Measurements from ENCODE around the gene MCC.
"Not testable (repeated sequence)": the region's sequence is repeated elsewhere in the genome, so short reads cannot be mapped to it uniquely, and the experiment has no call there.

Gene MCC

DNA sequence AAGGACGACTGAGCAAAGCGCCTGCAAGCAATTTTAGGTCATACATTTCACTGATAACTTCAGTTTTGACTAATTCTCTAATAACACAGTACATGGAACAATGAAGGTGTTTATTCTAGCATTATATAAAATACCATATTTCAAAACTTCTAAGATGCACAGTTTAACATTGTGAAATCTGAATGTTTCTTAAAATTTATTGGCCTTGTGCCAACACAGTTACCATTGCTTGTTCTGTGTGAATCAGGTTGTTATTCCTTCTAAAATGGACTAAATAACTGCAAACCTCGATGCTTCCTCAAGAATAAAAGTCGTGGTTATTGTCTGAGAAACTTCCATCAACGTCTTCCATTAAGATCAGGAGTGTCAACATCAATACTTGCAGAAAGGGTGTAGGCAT lies 8.0 kb downstream of the MCC start:
- TF ChIP-seq, protein P1, sequence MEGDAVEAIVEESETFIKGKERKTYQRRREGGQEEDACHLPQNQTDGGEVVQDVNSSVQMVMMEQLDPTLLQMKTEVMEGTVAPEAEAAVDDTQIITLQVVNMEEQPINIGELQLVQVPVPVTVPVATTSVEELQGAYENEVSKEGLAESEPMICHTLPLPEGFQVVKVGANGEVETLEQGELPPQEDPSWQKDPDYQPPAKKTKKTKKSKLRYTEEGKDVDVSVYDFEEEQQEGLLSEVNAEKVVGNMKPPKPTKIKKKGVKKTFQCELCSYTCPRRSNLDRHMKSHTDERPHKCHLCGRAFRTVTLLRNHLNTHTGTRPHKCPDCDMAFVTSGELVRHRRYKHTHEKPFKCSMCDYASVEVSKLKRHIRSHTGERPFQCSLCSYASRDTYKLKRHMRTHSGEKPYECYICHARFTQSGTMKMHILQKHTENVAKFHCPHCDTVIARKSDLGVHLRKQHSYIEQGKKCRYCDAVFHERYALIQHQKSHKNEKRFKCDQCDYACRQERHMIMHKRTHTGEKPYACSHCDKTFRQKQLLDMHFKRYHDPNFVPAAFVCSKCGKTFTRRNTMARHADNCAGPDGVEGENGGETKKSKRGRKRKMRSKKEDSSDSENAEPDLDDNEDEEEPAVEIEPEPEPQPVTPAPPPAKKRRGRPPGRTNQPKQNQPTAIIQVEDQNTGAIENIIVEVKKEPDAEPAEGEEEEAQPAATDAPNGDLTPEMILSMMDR (conservative IDR thresholded peaks at IDR 0.05; ENCODE audit: control insufficient read depth, insufficient read depth, low read depth, low read length) = no peak

DNA sequence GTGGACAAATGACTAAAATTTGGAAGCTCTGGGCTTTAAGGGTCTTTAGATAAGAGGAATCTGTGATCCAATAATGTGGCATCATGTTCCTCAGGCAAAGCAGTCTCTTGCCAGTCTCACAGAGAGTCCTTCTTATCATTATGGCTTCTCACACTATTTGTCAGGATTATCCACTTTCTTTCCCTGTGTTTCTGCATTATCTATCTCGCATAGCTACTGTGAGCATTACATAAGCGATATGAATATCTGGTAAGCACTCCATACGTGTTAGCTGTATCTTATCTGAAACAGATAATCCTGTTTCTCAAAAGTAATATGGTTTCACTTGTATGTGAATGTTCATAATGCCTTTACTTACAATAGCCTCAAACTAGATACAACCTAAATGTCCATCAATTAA lies 9.6 kb downstream of the MCC start:
- no peak overlapping the region for H3K4me3 ChIP-seq (ENCODE audit: control insufficient read depth, low read depth, low read length)
- no peak for DNase-seq (ENCODE audit: low read depth)
- TF ChIP-seq, protein P1 (conservative IDR thresholded peaks at IDR 0.05; ENCODE audit: control insufficient read depth, insufficient read depth, low read depth, low read length) = no peak

More for the DNA sequence above, 8.0 kb downstream of the MCC start:
- H3K4me3 ChIP-seq (ENCODE audit: control insufficient read depth, low read depth, low read length) = no peak overlapping the region
- peak; percentile 3 for DNase-seq (ENCODE audit: low read depth)

DNA sequence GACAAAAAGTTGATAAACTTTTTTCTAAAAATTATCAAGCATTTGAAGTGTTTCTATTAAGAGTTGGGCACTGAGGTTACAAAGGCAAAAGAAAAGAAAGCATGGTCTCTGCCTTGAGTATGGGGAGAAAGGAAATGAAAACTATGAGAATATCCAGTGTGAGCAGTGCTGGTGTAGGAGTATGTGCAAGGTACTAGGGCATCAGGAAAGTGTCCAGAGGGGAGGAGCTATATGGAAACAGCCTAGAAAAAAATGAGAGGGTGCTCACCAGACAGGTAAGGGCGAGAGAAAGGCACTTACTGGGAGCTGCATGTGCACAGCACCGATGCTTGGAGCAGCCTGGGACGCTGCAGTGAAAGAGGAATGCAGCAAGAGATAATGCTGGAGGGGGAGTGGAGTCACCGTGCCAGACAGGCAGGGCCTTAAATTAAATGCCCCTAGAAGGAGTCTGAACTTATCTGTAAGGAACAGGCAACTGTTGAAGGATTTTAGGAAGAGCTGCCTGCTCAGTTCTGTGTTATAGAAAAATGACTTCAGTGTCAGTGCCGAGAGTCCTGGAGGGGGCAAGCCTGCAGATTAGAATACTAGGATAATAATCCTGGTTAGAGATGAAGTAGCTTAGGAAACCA lies 14.0 kb downstream of the MCC start:
- no peak overlapping the region for H3K4me3 ChIP-seq (ENCODE audit: control insufficient read depth, low read depth, low read length)
- DNase-seq (ENCODE audit: low read depth) = no peak
- TF ChIP-seq, protein P1 (conservative IDR thresholded peaks at IDR 0.05; ENCODE audit: control insufficient read depth, insufficient read depth, low read depth, low read length) = no peak

DNA sequence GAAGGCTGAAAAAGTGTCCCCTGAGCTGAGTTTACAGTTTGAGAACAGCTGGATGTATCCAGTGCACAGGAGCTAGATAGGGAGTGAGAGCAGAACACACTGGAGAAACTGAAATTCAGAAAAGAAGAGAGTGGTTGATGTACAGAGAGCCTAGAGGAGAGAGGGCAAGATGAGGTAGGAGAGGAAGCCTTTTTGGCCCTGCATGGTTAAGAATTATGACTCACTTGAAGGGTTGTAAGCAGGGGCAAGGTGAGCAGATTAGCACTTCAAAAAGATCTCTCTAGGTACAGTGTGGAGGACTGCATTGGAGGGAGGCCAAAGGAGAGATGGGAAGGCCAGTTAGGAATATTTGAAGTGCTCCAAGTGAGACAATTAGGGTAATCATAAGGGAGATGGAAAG lies 25.2 kb downstream of the MCC start:
- no peak overlapping the region for H3K4me3 ChIP-seq (ENCODE audit: control insufficient read depth, low read depth, low read length)
- TF ChIP-seq, protein P1 (conservative IDR thresholded peaks at IDR 0.05; ENCODE audit: control insufficient read depth, insufficient read depth, low read depth, low read length) = no peak
- DNase-seq (ENCODE audit: low read depth) = no peak

DNA sequence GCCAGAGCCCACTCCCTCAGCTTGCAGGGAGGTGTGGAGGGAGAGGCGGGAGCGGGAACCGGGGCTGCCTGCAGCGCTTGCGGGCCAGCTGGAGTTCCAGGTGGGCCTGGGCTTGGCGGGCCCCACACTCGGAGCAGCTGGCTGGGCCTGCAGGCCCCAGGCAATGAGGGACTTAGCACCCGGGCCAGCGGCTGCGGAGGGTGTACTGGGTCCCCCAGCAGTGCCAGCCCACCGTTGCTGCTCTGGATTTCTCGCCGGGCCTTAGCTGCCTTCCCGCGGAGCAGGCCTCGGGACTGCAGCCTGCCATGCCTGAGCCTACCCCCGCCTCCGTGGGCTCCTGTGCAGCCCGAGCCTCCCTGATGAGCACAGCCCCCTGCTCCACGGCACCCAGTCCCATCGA lies 31.1 kb downstream of the MCC start:
- not testable (repeated sequence) for DNase-seq (ENCODE audit: low read depth); H3K4me3 ChIP-seq (ENCODE audit: control insufficient read depth, low read depth, low read length)

DNA sequence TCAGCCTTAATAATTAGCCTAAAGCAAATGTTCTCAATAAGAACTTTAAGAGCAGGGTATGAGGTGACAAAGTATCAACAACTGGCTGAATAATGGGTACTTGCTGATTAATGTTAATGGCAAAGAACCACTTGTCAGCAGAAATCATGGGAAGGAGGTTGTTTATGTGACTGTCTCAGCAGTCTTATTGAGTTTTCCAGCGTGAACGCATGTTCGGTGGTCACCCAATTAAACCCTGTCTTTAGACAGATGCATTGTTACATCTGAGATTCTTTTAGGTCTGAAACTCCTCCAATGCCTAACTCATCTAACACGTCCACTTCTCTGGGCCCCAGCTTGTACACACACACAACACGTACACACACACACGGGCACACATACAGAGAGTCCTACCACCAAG lies 35.3 kb downstream of the MCC start:
- no peak for DNase-seq (ENCODE audit: low read depth)
- TF ChIP-seq, protein P1 (conservative IDR thresholded peaks at IDR 0.05; ENCODE audit: control insufficient read depth, insufficient read depth, low read depth, low read length) = no peak
- H3K4me3 ChIP-seq (ENCODE audit: control insufficient read depth, low read depth, low read length) = no peak overlapping the region

DNA sequence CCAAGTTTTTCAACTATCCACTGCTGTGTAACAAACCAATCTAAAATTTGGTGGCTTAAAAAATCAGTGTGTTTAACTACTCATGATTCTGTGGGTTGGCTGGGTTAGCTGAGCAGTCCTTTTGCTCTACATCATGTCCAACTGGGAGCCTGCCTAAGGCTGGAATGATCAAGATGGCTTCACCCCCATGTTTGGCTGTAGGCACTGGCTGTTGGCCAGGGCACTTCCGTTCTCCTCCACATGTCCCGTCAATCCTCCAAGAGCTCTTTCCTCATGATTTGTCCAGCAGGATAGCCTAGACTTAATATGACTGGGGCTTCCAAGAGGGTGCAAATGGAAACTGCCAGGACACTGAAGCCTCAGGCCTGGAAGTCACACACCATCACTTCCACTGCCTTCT lies 36.5 kb downstream of the MCC start:
- DNase-seq (ENCODE audit: low read depth) = peak; percentile 17
- H3K4me3 ChIP-seq (ENCODE audit: control insufficient read depth, low read depth, low read length) = no peak overlapping the region

More for the DNA sequence above, 36.5 kb downstream of the MCC start:
- TF ChIP-seq, protein P1 (conservative IDR thresholded peaks at IDR 0.05; ENCODE audit: control insufficient read depth, insufficient read depth, low read depth, low read length) = no peak
